ENCODE data around the gene EPG5. TPM values are rescaled to one million over a fixed set of nuclear protein-coding genes. Genes with fewer than 3 reads are reported as not detected.

The EPG5 gene
- total and polyA plus RNA-seq, 4 donors: 3.2 to 20.3 (median 11.1) TPM

- TF ChIP-seq MAX (IDR thresholded peaks at IDR 0.05): no peak
- no peak for TF ChIP-seq HNF4G (IDR thresholded peaks at IDR 0.05)
- TF ChIP-seq JUND (IDR thresholded peaks at IDR 0.05): no peak
- TF ChIP-seq ZBTB33 (IDR thresholded peaks at IDR 0.05): no peak
- TF ChIP-seq CTCF (IDR thresholded peaks at IDR 0.05; ENCODE audit: low read depth, low read length, missing input control): no peak
- TF ChIP-seq NR2F2 (IDR thresholded peaks at IDR 0.05): no peak
- TF ChIP-seq TAF1 (conservative IDR thresholded peaks at IDR 0.05): no peak
- no peak for TF ChIP-seq REST (IDR thresholded peaks at IDR 0.05)
- TF ChIP-seq SP1 (IDR thresholded peaks at IDR 0.05): no peak
- TF ChIP-seq GABPA (IDR thresholded peaks at IDR 0.05 in 1 of 2, conservative IDR thresholded peaks at IDR 0.05 in 1 of 2): no peak
- no peak for TF ChIP-seq ATF3 (IDR thresholded peaks at IDR 0.05)
- no peak for TF ChIP-seq RAD21 (IDR thresholded peaks at IDR 0.05)
- no peak for DNase-seq (ENCODE audit: low spot score)
- H3K9me3 ChIP-seq (ENCODE audit: control insufficient read depth in 4 of 4, low read length in 3 of 4): no peaks in the 10 kb centered on the region
- H3K27me3 ChIP-seq (ENCODE audit: control insufficient read depth in 4 of 4, insufficient read depth in 4 of 4, low read length in 3 of 4): no peaks in the 10 kb centered on the region
- peaks cover 3 to 18% (median 8%) of the 10 kb centered on the region in 4 donors for H3K36me3 ChIP-seq (ENCODE audit: control insufficient read depth in 4 of 4, insufficient read depth in 3 of 4, low read depth in 1 of 4, low read length in 3 of 4)
- no peak overlapping the region for H3K4me3 ChIP-seq (ENCODE audit: low read depth in 1 of 3, low read length in 3 of 3)
- H3K27ac ChIP-seq (ENCODE audit: low read depth in 1 of 2, low read length in 2 of 2): no peak overlapping the region
- no peak overlapping the region for H3K9ac ChIP-seq (ENCODE audit: low read depth in 1 of 2, low read length in 2 of 2)
- 94% methylated on average over 7 of the region's 7 CpGs for WGBS
- peaks cover 0 to 11% (median 9%) of the 10 kb centered on the region in 4 donors for H3K4me1 ChIP-seq (ENCODE audit: control insufficient read depth in 4 of 4, insufficient read depth in 4 of 4, low read length in 3 of 4)
These were observed 96.7 kb downstream of the EPG5 start for GRCh38 chr18:45870419-45870818.

GRCh38 chr18:45865466-45865865, 101.7 kb downstream of the EPG5 start:
- WGBS: 94% methylated on average over 5 of the region's 5 CpGs
- Histone ChIP-seq H3K36me3 (ENCODE audit: control insufficient read depth in 4 of 4, insufficient read depth in 3 of 4, low read depth in 1 of 4, low read length in 3 of 4) (peaks cover 7 to 33% (median 22%) of the 10 kb centered on the region in 4 donors), H3K9me3 (ENCODE audit: control insufficient read depth in 4 of 4, low read length in 3 of 4) (no peaks in the 10 kb centered on the region), H3K4me3 (ENCODE audit: low read depth in 1 of 3, low read length in 3 of 3) (no peak overlapping the region), H3K27me3 (ENCODE audit: control insufficient read depth in 4 of 4, insufficient read depth in 4 of 4, low read length in 3 of 4) (no peaks in the 10 kb centered on the region), H3K9ac (ENCODE audit: low read depth in 1 of 2, low read length in 2 of 2) (no peak overlapping the region), H3K4me1 (ENCODE audit: control insufficient read depth in 4 of 4, insufficient read depth in 4 of 4, low read length in 3 of 4) (peaks cover 0 to 11% (median 8%) of the 10 kb centered on the region in 4 donors), H3K27ac (ENCODE audit: low read depth in 1 of 2, low read length in 2 of 2) (no peak overlapping the region)
- TF ChIP-seq MAX (IDR thresholded peaks at IDR 0.05) (no peak), NR2F2 (IDR thresholded peaks at IDR 0.05) (no peak), EGR1 (IDR thresholded peaks at IDR 0.05; ENCODE audit: low read depth in 2 of 2) (no peak), GABPA (IDR thresholded peaks at IDR 0.05 in 1 of 2, conservative IDR thresholded peaks at IDR 0.05 in 1 of 2) (no peak)
- no peak for DNase-seq (ENCODE audit: low spot score)
